HUES6 (cell line): ENCODE data around the gene ACD.

Experiments used
- H3K27ac ChIP-seq: 2 replicates; pipeline ENCODE4 v1.7.0; 2013; ENCODE audit warnings: low read depth, mild to moderate bottlenecking, low read length, inconsistent platforms
- H3K27me3 ChIP-seq: 2 replicates; pipeline ENCODE4 v1.6.1; 2013; ENCODE audit warnings: low read length; ENCODE audit not compliant: control insufficient read depth, insufficient read depth
- H3K36me3 ChIP-seq: 2 replicates; pipeline ENCODE4 v1.6.1; 2013; ENCODE audit warnings: low read length; ENCODE audit not compliant: control insufficient read depth, insufficient read depth
- H3K4me1 ChIP-seq: 2 replicates; pipeline ENCODE4 v1.6.1; 2013; ENCODE audit warnings: low read length; ENCODE audit not compliant: control insufficient read depth, insufficient read depth
- H3K4me3 ChIP-seq: 2 replicates; pipeline ENCODE4 v1.5.1; 2013; ENCODE audit warnings: low read depth, low read length
- H3K9ac ChIP-seq: one replicate; pipeline ENCODE4 v1.6.1; 2013; ENCODE audit warnings: mild to moderate bottlenecking, low read length
- H3K9me3 ChIP-seq: 2 replicates; pipeline ENCODE4 v1.6.1; 2013; ENCODE audit warnings: low read depth, low read length; ENCODE audit not compliant: control insufficient read depth, insufficient read depth

The ACD gene

DNA sequence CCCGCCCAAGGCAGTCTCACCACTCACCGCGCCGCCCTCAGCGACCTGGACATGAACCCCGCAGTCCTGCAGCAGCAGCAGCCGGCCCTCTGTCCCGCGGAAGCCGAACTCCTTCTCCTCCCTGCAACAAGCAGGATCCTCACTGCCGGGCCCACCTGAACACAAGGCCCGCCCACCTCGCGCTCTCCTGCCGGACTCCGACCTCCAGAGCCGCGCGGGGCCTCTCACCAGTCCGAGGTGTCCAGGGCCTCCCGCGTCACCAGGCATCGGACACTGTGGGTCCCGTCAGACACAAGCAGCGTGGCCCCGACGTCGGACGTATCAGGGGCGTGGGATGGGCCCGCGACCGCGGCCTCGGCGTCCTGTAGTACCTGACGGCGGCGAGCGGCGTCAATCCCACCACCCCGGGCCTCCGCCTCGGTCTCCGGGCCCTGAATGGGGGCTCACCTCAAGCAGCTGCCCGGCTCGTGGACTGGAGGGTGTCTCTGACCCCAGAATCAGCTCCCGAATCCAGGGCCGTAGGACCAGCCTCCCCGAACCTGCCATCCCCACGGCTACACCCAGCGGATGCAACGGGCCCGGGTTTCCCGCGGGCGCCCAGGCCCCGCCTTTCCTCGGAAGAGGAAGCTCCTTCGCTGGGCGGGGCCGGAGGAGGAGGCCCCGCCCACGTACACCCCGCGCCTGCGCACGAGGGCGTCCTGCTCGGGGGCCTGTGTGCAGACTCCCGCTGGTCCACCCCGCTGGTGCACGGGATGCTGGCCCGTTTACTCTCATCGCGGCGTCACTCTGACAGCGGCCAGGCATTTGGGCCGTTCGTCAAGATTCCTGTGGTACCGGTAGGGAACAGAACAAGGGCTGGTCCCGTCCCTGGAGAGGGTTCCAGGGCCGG lies at the start of gene ACD:
TSS of gene ACD (minus strand) at position 586 of the 889 bp plus-strand sequence. CDS start at position 546, 40 bp downstream.
- Histone ChIP-seq H3K9me3 (no peaks in the 10 kb centered on the region), H3K9ac (peak within 1 kb of the TSS; percentile 72), H3K36me3 (peaks cover 28% of the 10 kb centered on the region), H3K27me3 (peaks cover 14% of the 10 kb centered on the region; the same call in 1 of the 2 replicates), H3K4me3 (peak within 1 kb of the TSS; percentile 99), H3K4me1 (0 out of 2 replicates have a peak, but pooled peaks cover 9% of the 10 kb centered on the region), H3K27ac (peak within 1 kb of the TSS; percentile 30)

DNA sequence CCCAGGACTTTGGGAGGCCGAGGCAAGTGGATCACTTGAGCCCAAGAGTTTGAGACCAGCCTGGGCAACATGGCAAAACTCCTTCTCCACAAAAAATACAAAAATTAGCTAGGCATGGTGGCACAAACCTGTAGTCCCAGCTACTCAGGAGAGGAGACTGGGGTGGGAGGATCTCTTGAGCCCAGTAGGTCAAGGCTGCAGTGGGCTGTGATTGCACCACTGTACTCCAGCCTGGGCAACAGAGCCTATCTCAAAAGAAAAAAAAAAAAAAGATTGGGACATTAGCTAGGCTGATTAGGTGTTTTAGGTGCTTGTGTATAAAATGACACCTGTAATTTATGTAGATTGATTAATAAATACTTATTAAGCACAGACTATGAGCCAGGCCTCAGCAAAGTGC lies 49.0 kb upstream of the ACD start:
- Histone ChIP-seq H3K4me1 (peaks cover 19% of the 10 kb centered on the region), H3K9me3 (no peaks in the 10 kb centered on the region), H3K27ac (no peak overlapping the region), H3K9ac (no peak overlapping the region), H3K4me3 (no peak overlapping the region), H3K36me3 (no peaks in the 10 kb centered on the region; the same call in 1 of the 2 replicates), H3K27me3 (no peaks in the 10 kb centered on the region)

DNA sequence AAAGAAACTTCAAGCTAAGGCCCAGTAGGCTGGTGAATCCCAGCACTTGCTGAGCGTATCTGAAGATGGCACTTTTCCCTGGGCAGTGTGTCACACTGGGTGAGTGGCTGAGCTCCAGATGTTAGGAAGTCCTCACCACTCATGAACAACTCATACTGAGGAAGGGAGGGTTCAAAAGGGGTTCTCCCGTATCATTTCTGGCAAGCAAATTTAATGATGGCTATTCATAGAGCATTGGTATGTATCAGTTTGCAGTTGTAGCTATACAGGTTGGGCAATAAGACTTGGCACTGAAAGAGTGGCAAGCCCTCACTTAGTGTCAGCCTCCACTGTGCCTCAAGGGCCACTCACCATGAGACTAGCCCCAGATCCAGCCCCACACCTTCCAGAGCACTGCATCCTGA lies 48.3 kb upstream of the ACD start:
- Histone ChIP-seq H3K9me3 (no peaks in the 10 kb centered on the region), H3K27me3 (no peaks in the 10 kb centered on the region), H3K27ac (no peak overlapping the region), H3K36me3 (no peaks in the 10 kb centered on the region; the same call in 1 of the 2 replicates), H3K4me1 (peaks cover 12% of the 10 kb centered on the region), H3K9ac (no peak overlapping the region), H3K4me3 (no peak overlapping the region)

DNA sequence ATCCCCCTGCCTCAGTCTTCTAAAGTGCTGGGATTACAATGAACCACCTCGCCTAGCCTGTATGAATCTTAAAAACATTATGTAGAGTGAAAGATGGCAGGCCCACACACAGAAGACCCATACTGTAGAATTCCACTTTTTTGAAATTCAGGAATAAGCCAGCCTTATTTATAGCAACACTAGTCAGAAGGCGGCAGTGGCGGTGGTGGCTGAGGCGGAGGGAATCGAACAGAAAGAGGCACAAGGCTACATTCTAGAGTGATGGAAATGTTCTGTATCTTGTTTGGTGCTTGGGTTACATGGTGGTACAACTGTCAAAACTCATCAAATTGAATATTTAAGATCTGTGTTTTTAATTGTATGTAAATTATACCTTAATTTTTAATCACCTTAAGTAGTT lies 47.7 kb upstream of the ACD start:
- no peak overlapping the region for H3K27ac ChIP-seq
- no peaks in the 10 kb centered on the region for H3K27me3 ChIP-seq
- no peak overlapping the region for H3K9ac ChIP-seq
- H3K4me3 ChIP-seq: no peak overlapping the region
- H3K36me3 ChIP-seq: no peaks in the 10 kb centered on the region; the same call in 1 of the 2 replicates
- H3K9me3 ChIP-seq: no peaks in the 10 kb centered on the region
- peaks cover 11% of the 10 kb centered on the region; the same call in 1 of the 2 replicates for H3K4me1 ChIP-seq

DNA sequence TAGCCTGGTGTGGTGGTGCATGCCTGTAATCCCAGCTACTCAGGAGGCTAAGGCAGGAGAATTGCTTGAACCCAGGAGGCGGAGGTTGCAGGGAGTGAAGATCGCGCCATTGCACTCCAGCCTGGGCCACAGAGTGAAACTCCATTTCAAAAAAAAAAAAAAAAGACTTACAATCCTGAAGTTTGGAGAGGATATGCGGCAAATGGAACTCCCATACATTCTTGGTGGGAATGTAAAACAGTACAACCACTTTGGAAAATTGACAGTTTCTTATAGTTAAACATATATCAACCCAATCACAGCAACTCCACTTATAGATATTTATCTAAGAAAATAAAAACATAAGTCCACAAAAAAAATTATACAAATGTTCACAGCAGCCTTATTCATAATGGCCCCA lies 47.1 kb upstream of the ACD start:
- peaks cover 11% of the 10 kb centered on the region; the same call in 1 of the 2 replicates for H3K4me1 ChIP-seq
- no peak overlapping the region for H3K4me3 ChIP-seq
- H3K27ac ChIP-seq: no peak overlapping the region
- H3K27me3 ChIP-seq: no peaks in the 10 kb centered on the region
- no peaks in the 10 kb centered on the region for H3K9me3 ChIP-seq
- H3K9ac ChIP-seq: no peak overlapping the region
- H3K36me3 ChIP-seq: no peaks in the 10 kb centered on the region; the same call in 1 of the 2 replicates

DNA sequence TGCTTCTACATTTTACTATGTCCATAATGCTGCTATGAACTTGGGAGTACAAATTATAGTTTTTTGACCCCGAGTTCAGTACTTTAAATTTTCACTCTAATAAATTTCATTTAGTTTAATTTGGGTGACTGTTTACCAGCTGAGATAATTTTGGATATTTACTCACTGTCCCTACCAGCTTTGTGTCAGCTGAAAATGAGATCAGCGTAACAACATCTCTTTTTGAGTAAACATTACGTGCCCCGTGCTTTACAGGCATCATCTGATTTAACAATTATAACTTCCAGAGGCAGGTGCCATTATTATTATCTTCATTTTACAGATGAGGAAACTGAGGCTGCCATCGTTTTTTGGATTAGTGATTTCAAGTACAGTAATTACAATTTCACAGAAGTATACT lies 44.0 kb upstream of the ACD start:
- Histone ChIP-seq H3K9me3 (peaks cover 7% of the 10 kb centered on the region; the same call in 1 of the 2 replicates), H3K9ac (no peak overlapping the region), H3K4me3 (no peak overlapping the region), H3K36me3 (peaks cover 3% of the 10 kb centered on the region), H3K27ac (no peak overlapping the region), H3K4me1 (peaks cover 5% of the 10 kb centered on the region; the same call in 1 of the 2 replicates), H3K27me3 (no peaks in the 10 kb centered on the region)

DNA sequence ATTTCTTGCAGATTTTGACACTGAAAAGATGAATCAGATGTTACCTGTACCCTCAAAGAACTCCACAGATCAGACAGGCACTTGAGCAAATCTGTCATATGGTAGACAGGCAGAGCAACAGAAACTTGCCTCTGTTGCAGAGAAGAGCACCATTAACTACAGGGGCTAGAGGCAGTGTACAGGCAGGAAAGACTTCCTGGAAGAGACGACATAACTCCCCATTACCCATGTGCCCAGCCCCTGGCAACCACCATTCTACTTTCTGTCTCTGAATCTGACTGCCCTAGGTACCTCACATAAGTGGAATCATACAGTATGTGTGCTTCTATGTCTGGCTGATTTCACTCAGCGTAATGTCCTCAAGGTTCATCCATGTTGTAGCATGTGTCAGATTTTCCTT lies 43.6 kb upstream of the ACD start:
- H3K4me1 ChIP-seq: no peaks in the 10 kb centered on the region
- no peak overlapping the region for H3K27ac ChIP-seq
- no peak overlapping the region for H3K9ac ChIP-seq
- H3K4me3 ChIP-seq: no peak overlapping the region
- H3K27me3 ChIP-seq: no peaks in the 10 kb centered on the region
- peaks cover 7% of the 10 kb centered on the region; the same call in 1 of the 2 replicates for H3K9me3 ChIP-seq
- peaks cover 4% of the 10 kb centered on the region for H3K36me3 ChIP-seq

DNA sequence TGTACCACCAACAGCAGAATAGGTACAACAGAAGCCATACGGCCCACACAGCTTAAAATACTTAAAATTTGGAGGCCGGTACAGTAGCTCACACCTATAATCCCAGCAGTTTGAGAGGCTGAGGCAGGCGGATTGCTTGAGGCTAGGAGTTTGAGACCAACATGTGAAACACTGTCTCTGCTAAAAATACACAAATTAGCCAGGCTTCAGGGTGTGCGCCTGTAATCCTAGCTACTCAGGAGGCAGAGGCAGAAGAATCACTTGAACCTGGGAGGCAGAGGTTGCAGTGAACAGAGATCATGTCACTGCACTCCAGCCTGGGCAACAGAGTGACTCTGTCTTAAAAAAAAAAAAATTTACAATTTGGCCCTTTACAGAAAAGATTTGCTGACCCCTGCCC lies 42.1 kb upstream of the ACD start:
- Histone ChIP-seq H3K4me3 (no peak overlapping the region), H3K4me1 (no peaks in the 10 kb centered on the region), H3K27ac (no peak overlapping the region), H3K9me3 (peaks cover 7% of the 10 kb centered on the region; the same call in 1 of the 2 replicates), H3K36me3 (peaks cover 4% of the 10 kb centered on the region), H3K9ac (no peak overlapping the region), H3K27me3 (no peaks in the 10 kb centered on the region)

DNA sequence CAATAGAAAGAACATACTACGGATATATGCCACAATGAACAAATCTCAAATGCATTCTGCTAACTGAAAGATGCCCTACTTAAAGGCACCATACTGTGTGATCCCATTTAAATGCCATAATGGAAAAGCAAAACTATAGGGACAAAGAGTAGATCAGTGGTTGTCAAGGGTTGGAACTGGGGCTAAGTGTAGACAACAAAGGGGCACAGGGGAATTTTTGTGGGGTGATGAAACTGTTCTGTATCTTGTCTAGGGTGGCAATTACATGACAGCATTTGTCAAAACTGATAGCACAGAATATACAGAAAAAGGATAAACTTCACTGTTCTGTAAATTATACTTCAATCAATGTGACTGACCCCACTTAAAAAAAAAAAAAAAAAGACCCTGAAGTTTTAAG lies 41.4 kb upstream of the ACD start:
- no peaks in the 10 kb centered on the region for H3K27me3 ChIP-seq
- no peaks in the 10 kb centered on the region for H3K4me1 ChIP-seq
- H3K9me3 ChIP-seq: peaks cover 7% of the 10 kb centered on the region; the same call in 1 of the 2 replicates
- no peak overlapping the region for H3K4me3 ChIP-seq
- H3K27ac ChIP-seq: no peak overlapping the region
- H3K9ac ChIP-seq: no peak overlapping the region
- peaks cover 4% of the 10 kb centered on the region for H3K36me3 ChIP-seq

DNA sequence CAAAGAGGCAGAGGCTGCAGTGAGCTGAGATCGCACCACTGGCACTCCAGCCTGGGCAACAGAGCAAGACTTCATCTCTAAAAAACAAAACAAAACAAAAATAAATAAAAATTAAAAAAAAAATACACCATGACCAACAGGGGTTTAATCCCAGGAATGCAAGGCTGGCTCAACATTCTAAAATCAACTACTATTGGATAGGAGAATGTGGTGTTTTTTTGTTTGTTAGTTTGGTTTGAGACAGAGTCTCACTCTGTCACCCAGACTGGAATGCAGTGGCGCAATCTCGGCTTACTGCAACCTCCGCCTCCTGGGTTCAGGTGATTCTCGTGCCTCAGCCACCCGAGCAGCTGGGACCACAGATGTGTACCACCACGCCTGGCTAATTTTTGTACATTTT lies 39.2 kb upstream of the ACD start:
- H3K4me1 ChIP-seq: no peaks in the 10 kb centered on the region

More for the DNA sequence above, 39.2 kb upstream of the ACD start:
- Histone ChIP-seq H3K9ac (no peak overlapping the region), H3K27ac (no peak overlapping the region), H3K9me3 (peaks cover 7% of the 10 kb centered on the region; the same call in 1 of the 2 replicates), H3K27me3 (no peaks in the 10 kb centered on the region), H3K36me3 (peaks cover 4% of the 10 kb centered on the region), H3K4me3 (no peak overlapping the region)
